KOPT-K1 (cell line): ENCODE data around the gene EHF.

Experiments used
- H3K27ac ChIP-seq: fragments of 200-600 bp; sonication (generic); 2 replicates; pipeline ENCODE4 v1.5.1; 2016; ENCODE audit warnings: antibody characterized with exemption, mild to moderate bottlenecking, low read depth, low read length; ENCODE audit not compliant: poor library complexity, severe bottlenecking
- H3K36me3 ChIP-seq: fragments of 200-600 bp; sonication (generic); 2 replicates; pipeline ENCODE4 v1.5.1; 2017; ENCODE audit warnings: antibody characterized with exemption, mild to moderate bottlenecking, low read length, moderate library complexity; ENCODE audit not compliant: insufficient read depth
- H3K9me3 ChIP-seq: fragments of 200-600 bp; sonication (generic); 2 replicates; pipeline ENCODE4 v1.5.1; 2017; ENCODE audit warnings: antibody characterized with exemption, low read length, mild to moderate bottlenecking; ENCODE audit not compliant: insufficient read depth, poor library complexity, severe bottlenecking

Gene EHF

DNA sequence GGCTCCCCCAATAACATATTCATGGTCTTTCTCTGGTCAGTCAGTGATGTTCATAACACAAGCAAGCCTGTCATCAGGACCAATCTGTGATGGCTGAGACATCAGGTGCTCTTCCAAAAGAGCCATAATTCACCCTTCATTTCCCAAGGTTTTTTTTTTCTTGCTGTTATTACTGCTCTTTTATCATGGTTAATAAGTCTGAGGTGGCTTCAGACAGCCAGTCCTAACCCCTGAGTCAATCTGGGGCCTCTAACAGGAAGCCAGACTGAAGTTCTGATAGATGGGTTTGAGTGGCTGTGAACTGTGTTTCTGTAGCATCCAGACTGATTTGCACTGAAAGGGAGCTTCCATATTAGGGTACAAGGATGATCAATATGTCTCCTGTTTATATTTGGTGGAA is 8.8 kb downstream of the EHF start:
- Histone ChIP-seq H3K9me3 (no peaks in the 10 kb centered on the region), H3K36me3 (no peaks in the 10 kb centered on the region), H3K27ac (no peak overlapping the region)

DNA sequence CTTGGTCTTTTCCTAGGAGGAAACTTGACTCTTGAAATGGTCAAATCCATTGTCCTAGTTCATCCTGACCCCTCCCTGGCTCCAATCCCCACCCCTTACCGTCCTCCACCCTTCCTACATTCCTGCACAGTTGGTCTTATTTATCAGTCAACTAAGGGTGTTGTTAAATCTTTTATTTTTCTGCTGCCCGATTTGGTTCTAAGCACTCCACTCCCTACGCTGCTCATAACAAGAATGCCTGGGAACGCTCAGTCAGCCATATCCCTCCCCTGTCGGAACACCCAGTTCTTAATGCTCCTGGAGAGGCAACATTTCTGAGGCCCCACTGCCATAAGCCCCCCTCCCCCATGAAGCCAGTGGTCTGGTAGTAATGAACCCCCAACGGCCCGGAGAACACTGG is 9.7 kb downstream of the EHF start:
- H3K36me3 ChIP-seq = no peaks in the 10 kb centered on the region
- no peaks in the 10 kb centered on the region for H3K9me3 ChIP-seq
- H3K27ac ChIP-seq = no peak overlapping the region

DNA sequence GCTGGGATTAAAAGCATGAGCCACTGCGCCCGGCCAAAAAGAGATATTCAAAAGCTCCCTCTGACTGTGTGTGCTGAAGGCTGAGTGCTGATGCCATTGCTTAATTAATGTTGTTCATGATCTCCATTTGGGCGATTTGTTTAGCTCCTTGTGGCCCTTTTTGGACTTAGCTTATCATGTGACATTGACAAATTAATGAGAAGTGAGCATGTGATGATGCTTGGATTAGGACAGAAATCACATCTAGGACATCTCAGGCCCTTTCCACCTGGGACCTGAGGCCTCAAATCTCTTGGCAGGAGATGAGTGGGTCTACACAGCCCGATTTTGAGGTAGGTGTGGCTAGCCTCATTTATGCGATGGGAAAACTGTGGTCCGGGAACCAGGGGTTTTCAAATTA is 10.4 kb downstream of the EHF start:
- Histone ChIP-seq H3K27ac (no peak overlapping the region), H3K36me3 (no peaks in the 10 kb centered on the region), H3K9me3 (no peaks in the 10 kb centered on the region)

DNA sequence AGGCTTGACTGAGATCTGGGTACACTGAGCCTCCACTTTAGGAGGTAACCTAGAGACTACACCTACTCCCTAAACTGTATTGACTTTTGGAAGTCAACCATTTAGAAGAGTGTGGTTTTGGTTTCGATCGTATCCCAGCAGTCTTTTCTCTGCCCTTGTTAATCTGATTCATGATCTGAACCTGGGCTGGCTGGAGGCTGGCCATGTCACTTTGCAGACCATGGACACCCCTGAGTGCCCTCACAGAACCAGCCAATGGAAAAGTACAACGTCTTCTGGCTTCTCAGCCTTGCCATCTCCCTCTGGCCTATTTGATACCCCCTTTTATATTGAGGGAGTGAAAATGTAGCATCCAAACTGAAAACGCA is 10.8 kb downstream of the EHF start:
- no peaks in the 10 kb centered on the region for H3K9me3 ChIP-seq
- H3K36me3 ChIP-seq = no peaks in the 10 kb centered on the region
- H3K27ac ChIP-seq = no peak overlapping the region

DNA sequence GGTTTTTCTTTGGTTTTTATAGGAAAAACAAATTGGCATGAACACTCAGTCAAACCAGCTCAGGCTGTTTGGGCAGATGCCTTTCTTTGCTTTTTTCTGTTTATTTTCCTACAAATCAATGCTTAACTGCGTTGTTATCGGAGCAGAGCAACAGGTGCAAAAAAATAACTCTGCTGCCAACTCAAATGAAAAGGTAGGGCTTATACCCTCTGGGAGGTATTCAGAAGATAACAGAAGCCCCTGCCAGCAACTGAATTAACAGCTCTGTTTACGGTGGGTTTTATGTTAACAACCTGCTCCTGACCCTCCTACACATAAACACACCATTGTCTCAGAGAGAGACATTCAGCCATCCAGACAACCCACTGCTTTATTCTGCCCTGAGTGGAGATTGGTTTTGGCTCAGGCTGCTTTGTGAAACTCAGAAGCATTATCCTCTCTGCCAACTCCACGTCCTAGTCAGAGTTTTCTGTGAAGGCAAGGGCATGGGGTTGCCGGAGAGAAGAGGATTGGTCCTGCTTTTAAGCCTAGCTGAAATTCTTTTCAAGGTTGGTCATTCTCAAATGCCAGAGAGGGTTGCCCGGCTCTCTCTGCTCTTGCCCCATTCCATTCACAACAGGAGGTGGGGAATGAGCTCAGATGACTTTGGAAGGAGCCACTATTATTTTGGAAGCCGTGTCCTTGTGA is 11.4 kb downstream of the EHF start:
- no peak overlapping the region for H3K27ac ChIP-seq
- no peaks in the 10 kb centered on the region for H3K36me3 ChIP-seq
- H3K9me3 ChIP-seq = no peaks in the 10 kb centered on the region

DNA sequence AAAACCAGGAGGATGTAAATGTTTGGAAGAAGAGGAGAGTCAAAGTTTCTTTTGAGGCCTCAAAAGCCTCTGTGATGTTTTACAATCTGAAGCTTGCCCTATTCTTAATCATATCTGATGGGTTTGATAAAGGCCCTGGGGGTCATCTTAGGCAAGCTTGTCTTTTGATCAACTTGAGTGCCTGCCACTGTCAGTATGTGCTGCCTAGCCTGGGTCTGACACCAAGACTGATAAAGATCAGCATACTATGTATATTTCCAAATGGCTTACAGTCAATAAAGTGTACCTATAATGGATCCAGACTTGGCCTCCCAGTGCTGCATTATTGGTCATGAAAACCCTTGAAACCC is 12.7 kb downstream of the EHF start:
- Histone ChIP-seq H3K9me3 (no peaks in the 10 kb centered on the region), H3K27ac (no peak overlapping the region), H3K36me3 (no peaks in the 10 kb centered on the region)

DNA sequence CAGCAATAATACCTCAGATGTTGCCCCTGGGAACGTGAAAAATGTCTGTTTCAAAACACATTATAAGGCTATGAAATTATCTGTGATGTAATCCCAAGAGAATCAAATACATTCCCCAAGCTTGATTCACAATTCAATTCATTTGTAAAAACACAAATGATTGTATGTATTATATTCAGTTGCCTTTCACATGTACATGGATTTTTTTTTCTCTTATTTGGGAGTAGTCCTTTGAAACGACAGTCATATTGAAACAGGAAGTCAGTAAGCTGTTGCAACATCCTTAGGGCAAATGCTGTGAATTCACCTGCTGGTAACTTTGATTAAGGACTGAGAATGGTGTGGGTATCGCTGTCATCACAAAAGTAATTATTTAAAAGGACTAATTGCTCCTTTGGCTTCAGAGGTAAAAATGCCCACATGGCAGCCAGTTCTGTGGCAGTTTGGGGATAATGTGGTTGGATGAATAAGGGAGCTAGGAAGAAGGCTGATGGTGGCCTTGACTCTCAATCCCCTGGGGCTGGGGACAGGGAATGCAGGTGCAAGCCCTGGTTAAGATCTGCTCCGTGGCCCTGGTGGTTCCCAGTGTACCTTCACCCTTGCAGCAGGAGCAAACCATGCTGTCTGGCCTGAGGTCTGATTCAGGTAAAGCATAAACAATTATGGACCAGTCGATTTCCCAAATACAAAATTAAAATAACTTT is 13.2 kb downstream of the EHF start:
- Histone ChIP-seq H3K27ac (no peak overlapping the region), H3K9me3 (no peaks in the 10 kb centered on the region), H3K36me3 (no peaks in the 10 kb centered on the region)

DNA sequence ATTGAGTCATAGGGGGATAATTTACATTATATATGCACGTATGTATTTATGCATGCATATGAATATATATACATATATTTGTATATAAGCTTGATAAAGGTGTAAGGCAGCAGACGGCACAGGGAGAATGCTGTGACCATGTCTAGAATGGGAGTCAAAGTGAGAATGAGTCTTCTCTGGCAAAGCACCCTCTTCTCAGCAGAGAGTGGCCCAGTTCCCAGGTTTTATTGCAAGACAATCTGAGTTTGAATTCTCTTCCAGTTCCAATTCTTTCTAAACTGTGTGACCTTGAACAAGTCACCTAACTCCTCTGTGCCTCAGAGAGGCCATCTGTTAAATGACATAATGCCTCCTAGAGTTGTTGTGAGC is 13.8 kb downstream of the EHF start:
- Histone ChIP-seq H3K9me3 (no peaks in the 10 kb centered on the region), H3K27ac (no peak overlapping the region), H3K36me3 (no peaks in the 10 kb centered on the region)

DNA sequence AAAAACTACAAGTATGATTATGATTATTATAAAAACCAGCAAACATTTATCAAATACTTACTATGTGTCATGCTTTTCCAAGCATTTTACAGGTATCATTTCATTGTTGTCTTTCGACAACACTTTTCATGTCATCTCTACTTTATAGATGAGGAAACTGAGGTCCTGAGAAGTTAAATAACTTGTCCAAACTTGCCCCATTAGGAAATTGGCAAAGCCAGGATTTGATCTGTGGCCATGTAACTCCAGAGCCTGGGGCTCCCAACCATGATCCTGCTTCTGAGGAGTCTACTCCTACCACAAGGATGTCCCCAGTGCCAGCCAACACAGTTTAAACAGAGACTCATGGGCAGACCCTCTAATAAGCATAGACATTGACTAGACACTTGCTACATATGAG is 15.2 kb downstream of the EHF start:
- H3K36me3 ChIP-seq = no peaks in the 10 kb centered on the region
- H3K9me3 ChIP-seq = no peaks in the 10 kb centered on the region
- no peak overlapping the region for H3K27ac ChIP-seq

DNA sequence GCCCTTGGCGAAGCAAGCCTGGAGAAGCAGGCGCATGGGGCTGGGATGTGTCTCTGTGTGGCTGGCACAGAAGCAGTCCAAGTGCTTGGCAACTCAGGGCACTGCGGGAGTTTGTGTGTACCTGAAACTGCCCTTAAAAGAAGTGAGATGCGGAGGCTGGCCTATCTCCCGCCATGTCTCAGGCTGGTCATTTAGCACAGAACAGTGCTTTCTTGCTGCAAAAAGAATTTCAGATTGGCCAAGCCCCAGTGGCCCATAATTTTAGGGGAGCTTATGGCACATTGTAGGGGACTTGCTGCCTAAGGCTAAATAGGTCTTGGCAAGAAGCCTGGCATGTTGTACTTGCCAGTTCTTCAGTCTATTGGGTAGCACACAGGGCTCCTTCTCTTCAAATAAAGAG is 16.4 kb downstream of the EHF start:
- Histone ChIP-seq H3K36me3 (no peaks in the 10 kb centered on the region), H3K27ac (no peak overlapping the region)

DNA sequence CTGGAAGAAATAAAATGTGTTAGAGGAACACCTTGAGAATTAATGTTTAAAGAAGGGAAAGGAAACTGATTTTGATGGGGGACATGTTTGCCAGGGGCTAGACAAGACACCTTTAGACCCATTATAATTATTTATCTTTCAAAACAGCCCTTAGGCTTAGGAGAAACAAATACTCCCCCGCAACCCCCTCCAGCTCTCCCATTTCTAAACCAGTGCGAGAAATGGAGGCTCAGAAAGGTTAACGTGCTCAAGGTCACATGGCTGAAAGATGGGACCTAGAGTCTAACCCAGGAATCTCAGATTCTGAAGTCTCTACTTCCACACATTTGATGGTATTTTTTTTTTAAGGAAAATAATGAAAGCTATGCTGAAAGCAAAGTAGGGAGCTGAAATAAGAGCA is 18.0 kb downstream of the EHF start:
- H3K36me3 ChIP-seq = no peaks in the 10 kb centered on the region
- no peak overlapping the region for H3K27ac ChIP-seq
- H3K9me3 ChIP-seq = no peaks in the 10 kb centered on the region

More for the DNA sequence above, 16.4 kb downstream of the EHF start:
- H3K9me3 ChIP-seq = no peaks in the 10 kb centered on the region

DNA sequence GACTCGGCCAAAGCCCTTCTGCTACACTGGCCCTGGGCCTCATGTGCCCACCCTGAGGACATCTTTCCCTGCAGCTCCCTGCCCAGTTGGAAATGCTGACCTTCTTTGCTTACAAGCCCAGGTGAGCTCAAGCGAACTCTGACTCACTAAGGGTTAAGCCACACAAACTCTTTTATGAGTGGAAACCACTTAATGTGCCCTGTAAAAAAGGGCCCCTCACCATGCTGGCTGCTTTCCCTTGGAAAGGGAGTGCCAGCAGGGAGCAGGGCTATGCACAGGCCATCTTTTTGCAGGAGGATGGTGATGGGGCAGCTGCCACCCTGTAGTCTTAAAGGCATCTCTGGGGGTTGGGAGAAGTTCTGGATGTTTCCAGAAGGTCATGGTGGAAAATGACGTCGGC is 18.7 kb downstream of the EHF start:
- H3K9me3 ChIP-seq = no peaks in the 10 kb centered on the region

DNA sequence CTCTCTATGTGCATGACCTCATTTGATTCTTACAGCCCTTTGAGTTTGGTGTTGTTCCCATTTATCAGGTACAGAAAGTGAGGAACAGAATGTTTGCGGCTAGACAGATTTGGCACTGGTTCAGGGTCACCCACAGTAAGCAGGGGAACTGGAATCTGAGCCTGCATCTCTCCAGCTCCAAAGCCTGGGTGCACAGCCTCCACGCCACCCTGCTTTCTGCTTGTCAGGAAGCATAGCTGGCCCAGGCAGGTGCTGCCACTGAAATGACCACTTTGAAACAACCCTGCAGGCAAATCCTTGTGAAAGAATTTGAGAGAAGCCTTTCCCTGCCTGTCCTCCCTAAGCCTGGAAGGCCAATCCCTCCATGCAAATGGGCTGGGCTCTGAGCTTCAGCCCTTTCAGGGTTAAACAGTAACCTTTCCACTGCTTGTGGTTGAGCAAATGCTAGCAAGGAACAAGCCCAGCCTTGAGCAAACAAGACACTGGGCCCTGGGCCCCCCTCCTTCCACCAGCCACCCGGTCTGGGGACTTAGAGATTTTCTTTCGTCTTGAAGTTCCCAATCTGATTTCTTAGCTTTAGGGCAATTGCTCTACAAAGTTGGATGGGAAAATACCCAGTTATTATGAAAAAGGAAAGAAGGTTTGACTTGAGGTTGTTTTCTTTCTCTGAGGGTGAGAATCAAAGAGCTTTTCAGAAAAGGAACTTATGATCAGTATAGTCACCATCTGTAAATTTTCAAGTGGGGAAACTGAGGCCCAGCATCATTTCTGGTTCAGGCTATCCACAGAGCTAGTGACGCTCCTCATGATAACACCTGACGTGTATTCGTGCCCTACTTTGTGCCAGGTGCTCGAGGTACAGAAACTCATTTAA is 19.4 kb downstream of the EHF start:
- Histone ChIP-seq H3K27ac (no peak overlapping the region), H3K36me3 (no peaks in the 10 kb centered on the region), H3K9me3 (no peaks in the 10 kb centered on the region)

More for the DNA sequence above, 18.7 kb downstream of the EHF start:
- Histone ChIP-seq H3K36me3 (no peaks in the 10 kb centered on the region), H3K27ac (no peak overlapping the region)

DNA sequence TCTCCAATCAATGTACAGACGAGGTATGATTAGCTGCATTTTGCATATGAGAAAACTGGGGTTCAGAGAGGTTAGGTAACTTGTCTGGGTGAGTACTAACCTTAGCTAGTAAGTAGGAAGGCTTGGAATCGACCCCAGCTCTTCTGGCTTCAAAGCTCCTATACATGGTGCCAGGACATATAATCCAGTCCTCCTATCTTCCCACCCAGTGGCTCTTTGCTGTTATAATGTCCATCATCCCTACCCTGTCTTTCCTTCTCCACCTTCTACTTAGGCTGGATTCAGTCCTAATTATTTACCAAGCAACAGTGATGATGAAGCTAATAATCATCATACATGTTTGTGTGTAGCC is 20.0 kb downstream of the EHF start:
- H3K27ac ChIP-seq = no peak overlapping the region
- no peaks in the 10 kb centered on the region for H3K36me3 ChIP-seq
- H3K9me3 ChIP-seq = no peaks in the 10 kb centered on the region

DNA sequence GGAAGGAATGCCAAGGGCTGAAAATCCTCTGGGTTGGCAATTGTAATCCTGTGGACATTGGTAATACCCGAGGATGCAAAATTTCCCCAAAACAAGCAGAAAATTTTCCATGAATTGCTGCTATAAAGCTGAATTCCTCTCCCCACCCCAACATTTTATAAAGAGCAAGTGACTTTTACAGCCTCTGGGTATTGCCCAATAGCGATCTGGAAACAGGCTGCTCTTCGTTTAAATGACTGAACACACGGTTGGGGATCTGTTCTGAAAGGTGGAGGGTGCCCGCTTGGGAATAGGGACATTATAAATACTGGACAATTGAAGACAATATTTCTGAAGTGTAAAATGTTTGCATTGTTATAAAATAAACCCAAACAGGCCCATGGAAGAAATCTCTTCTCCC is 20.6 kb downstream of the EHF start:
- Histone ChIP-seq H3K9me3 (no peaks in the 10 kb centered on the region), H3K27ac (no peak overlapping the region), H3K36me3 (no peaks in the 10 kb centered on the region)
